AG04449 (cell line): ENCODE measurements around the gene TMEM92.

Experiments
- CTCF ChIA-PET: fragments of 350-600 bp; formaldehyde crosslinking; extraction: SDS; loops from one replicate; lab custom pipeline; 2021; ENCODE audit warnings: antibody characterized with exemption; lab: Yijun Ruan, JAX
- POLR2A ChIA-PET: fragments of 400-600, 350-600 bp; formaldehyde crosslinking; extraction: SDS; loops from one replicate; lab custom pipeline; 2020; ENCODE audit warnings: antibody characterized with exemption, inconsistent platforms; lab: Yijun Ruan, JAX
- DNase-seq: peaks from one replicate; pipeline ENCODE4 v3.0.0-alpha.2; 2010; ENCODE audit warnings: low read depth, low spot score
- H3K4me3 ChIP-seq: 2 replicates; pipeline ENCODE4 v1.5.1; 2011; ENCODE audit warnings: low read depth, mild to moderate bottlenecking, control low read depth, low read length
- TF ChIP-seq, protein P1 (sequence below): IDR thresholded peaks from one replicate; pipeline ENCODE4 v1.5.1; 2011; ENCODE audit warnings: mild to moderate bottlenecking, moderate library complexity, low read length, control low read depth, inconsistent platforms; ENCODE audit not compliant: insufficient read depth; ENCODE audit errors: missing control alignments

The TMEM92 gene

DNA sequence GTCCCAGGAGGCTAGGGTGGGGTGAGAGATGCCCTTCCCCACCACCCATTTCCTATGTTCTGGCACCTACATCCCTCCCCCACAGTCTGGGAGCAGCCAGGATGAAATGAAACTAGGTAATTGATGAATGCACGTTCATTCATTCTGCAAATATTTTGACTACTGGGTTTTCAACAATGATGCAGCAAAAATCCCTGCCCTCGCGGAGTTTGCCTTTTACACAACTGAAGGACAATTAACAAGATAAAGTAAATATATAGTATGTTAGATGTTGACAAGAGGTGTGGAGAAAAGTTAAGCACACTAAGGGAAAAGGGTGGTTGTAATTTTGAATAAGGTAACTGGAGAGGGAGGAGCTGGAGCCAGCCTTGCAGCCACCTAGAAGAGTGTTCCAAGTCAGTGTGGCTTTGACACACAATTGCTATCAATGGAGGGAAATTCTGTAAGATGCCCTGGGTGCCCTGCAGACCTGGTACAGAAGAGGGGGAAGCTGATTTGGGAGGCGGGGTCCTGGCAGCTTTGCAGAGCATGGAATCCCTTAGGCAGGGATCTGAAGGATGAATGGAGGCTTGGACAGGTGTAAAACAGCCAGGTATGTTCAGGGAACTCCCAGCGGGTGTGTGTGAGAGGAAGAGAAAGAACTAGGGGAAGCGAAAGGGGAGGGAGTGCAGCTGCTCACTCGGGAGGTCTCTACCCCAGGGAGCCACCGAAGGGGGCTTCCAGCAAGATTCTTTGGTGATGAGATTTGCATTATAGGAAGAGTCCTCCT is 2.5 kb downstream of the TMEM92 start:
- ChIA-PET POLR2A (interaction anchor here (30.0 kb wide), 1 partner anchor 85 kb away, joined by 2316 read pairs; the partner anchor contains the start of gene COL1A1), CTCF (interaction anchor here (0.6 to 19.7 kb wide), 7 partner anchors 9 to 115 kb away, joined by 3 to 489 read pairs (median 46); partner anchors contain the start of genes COL1A1 and SGCA)
- no peak for DNase-seq
- no peak overlapping the region for H3K4me3 ChIP-seq
- TF ChIP-seq, protein P1, sequence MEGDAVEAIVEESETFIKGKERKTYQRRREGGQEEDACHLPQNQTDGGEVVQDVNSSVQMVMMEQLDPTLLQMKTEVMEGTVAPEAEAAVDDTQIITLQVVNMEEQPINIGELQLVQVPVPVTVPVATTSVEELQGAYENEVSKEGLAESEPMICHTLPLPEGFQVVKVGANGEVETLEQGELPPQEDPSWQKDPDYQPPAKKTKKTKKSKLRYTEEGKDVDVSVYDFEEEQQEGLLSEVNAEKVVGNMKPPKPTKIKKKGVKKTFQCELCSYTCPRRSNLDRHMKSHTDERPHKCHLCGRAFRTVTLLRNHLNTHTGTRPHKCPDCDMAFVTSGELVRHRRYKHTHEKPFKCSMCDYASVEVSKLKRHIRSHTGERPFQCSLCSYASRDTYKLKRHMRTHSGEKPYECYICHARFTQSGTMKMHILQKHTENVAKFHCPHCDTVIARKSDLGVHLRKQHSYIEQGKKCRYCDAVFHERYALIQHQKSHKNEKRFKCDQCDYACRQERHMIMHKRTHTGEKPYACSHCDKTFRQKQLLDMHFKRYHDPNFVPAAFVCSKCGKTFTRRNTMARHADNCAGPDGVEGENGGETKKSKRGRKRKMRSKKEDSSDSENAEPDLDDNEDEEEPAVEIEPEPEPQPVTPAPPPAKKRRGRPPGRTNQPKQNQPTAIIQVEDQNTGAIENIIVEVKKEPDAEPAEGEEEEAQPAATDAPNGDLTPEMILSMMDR, result no peak

DNA sequence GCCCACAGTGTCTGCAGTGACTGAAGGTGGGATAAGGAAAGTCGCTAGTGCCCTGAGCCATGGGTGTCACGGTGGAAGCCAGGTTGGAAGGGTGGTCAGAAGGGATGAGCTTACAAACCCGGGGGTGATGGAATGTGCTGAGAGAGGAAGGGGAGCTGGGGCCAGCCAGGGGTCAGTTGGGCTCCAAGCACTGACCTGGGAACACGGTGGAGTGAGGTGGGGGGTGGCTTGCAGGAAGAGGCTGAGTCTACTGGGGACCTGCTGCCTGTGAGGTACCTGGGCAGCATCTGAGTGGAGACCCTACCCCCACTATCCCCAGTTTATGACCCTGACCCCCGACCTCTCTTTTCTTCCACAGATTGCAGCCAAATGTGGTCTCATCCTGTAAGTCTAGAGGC is 3.1 kb downstream of the TMEM92 start:
- TF ChIP-seq, protein P1, result no peak
- DNase-seq, result no peak
- H3K4me3 ChIP-seq, result no peak overlapping the region
- ChIA-PET POLR2A (interaction anchor here (30.0 kb wide), 1 partner anchor 86 kb away, joined by 2316 read pairs; the partner anchor contains the start of gene COL1A1), CTCF (interaction anchor here (0.6 to 19.7 kb wide), 7 partner anchors 10 to 116 kb away, joined by 3 to 489 read pairs (median 46); partner anchors contain the start of genes COL1A1 and SGCA)

DNA sequence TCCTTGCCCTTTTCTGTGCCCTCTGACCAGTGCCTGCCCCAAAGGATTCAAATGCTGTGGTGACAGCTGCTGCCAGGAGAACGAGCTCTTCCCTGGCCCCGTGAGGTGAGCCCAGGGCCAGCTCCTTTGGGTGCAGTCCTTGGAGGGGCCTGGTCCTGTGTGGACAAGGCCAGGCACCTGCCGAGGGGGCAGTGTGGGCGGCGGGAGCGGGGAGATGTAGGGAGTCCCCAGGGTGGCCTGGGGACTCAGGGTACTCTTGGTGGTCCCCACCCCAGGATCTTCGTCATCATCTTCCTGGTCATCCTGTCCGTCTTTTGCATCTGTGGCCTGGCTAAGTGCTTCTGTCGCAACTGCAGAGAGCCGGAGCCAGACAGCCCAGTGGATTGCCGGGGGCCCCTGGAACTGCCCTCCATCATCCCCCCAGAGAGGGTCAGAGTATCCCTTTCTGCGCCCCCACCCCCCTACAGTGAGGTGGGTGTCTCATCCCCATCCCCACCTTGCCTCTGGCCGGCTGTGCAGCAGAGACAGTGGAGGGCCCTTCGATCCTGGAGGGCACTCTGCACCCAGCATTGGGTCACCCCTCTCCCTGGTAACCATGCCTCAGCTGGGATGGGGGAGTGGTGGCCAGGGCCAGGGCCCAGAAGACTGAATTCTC is 4.4 kb downstream of the TMEM92 start:
- TF ChIP-seq, protein P1, result no peak
- CTCF ChIA-PET, result interaction anchor here (0.9 to 19.7 kb wide), 5 partner anchors 8 to 106 kb away, joined by 3 to 489 read pairs (median 200); partner anchors contain the start of genes COL1A1 and SGCA
- H3K4me3 ChIP-seq, result no peak overlapping the region
- POLR2A ChIA-PET, result interaction anchor here (0.7 to 30.0 kb wide), 2 partner anchors 11 to 87 kb away, joined by 3 to 2316 read pairs; partner anchors contain the start of gene COL1A1
- DNase-seq, result no peak

DNA sequence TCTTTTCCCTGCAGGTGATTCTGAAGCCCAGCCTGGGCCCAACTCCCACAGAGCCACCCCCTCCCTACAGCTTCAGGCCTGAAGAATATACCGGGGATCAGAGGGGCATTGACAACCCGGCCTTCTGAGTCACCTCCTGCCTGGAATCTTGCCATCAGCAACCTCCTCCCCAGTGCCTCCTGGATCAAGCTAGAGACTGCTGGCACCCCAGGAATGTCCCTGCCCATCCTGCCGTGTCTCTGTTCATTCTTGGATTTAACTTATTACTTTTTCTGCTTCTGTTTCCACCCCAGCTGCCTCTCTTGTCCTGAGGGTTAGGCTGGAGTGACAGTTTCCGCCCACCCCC is 4.9 kb downstream of the TMEM92 start:
- CTCF ChIA-PET, result interaction anchor here (0.7 to 19.7 kb wide), 6 partner anchors 8 to 118 kb away, joined by 3 to 489 read pairs (median 109); partner anchors contain the start of genes COL1A1 and SGCA

DNA sequence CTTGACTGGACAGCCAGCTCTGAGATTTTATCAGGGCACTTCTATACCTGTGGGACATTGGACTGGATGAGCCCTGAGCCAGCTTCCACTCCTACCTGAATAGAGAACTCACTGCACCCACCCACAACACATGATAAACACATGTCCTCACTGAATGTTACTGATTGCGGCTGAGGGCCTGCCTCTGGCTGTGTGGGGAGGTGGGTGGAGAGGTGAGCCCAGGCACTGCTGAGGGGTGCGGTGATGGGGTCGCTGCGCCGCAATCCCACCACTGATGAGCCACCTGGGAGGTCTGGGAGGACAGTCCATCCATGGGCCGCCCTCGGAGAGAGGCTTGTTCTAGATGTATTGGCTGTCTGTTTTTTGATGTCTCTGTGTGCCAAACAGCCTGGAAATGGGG is 5.4 kb downstream of the TMEM92 start:
- no peak overlapping the region for H3K4me3 ChIP-seq
- no peak for DNase-seq
- POLR2A ChIA-PET, result interaction anchor here (0.7 to 30.0 kb wide), 2 partner anchors 10 to 88 kb away, joined by 3 to 2316 read pairs; partner anchors contain the start of gene COL1A1
- CTCF ChIA-PET, result interaction anchor here (0.7 to 19.7 kb wide), 6 partner anchors 9 to 119 kb away, joined by 3 to 489 read pairs (median 109); partner anchors contain the start of genes COL1A1 and SGCA
- TF ChIP-seq, protein P1, result no peak

More for the DNA sequence above, 4.9 kb downstream of the TMEM92 start:
- TF ChIP-seq, protein P1, result no peak
- POLR2A ChIA-PET, result interaction anchor here (0.7 to 30.0 kb wide), 2 partner anchors 10 to 88 kb away, joined by 3 to 2316 read pairs; partner anchors contain the start of gene COL1A1
- H3K4me3 ChIP-seq, result no peak overlapping the region
- DNase-seq, result no peak
